GM19397 (cell line): ENCODE results near the gene CNGB1.
"Not testable (repeated sequence)": the region's sequence is repeated elsewhere in the genome, so short reads cannot be mapped to it uniquely, and the experiment has no call there.

Experiments
- ATAC-seq: cut with Tn5 transposase; IDR thresholded peaks from one replicate; pipeline ENCODE4 v1.9.1; 2021; ENCODE audit warnings: mild to moderate bottlenecking, moderate library complexity; ENCODE audit not compliant: unreplicated experiment

CNGB1 gene

DNA sequence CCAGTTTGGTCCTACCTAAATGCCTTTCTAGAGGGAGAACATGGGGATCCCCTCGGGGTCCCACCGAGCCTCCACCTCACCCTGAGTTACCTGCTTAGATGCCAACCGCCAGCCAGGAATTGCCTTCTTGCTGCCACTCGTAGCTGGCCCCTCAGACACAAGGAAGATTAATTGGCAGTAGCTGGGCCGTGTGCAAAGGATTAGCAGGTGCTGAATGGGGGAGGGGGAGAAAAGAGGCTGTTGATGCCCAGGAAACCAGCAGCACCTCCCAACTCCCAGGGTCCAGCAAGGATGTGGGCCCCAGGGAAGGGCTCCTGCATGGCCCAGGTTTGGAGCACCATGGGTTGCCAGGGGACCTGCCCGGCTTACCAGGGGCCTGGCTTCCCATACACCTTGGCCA lies at the start of gene CNGB1:
CNGB1 (minus strand) TSS at position 159 of the 400 bp plus-strand sequence. CDS start 3,842 bp downstream, outside the sequence.
- no peak for ATAC-seq

DNA sequence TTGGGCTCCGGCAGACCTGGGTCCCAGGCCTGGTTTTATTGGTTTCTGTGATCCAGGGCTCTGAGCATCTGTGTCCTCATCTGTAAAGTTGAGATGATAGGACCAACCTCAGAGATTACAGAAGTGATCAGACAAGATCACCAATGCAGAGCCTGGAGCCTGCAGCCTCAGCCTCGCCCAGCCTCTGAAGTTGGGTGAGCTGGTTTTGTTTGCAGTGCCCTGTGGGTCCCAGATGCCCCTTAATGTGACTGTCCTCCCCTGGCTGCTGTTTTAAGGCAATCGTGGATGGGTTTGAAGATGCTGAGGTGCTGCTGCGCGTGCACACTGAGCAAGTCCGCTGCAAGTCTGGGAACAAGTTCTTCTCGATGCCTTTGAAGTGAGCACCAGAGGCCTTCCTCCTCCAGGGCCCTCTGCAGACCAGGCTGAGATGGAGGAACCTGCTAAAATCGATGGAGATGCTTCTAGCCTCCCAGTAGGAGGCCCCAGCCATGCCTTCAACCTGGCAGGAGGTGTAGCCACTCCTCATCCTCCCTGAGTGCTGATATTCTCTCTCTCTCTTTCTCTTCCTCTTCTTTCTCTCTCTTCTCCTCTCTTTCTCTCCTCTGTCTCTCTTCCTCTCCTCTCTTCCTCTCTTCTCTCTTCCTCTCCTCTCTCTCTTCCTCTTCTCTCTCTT lies 49.1 kb upstream of the CNGB1 start:
- ATAC-seq = no peak

DNA sequence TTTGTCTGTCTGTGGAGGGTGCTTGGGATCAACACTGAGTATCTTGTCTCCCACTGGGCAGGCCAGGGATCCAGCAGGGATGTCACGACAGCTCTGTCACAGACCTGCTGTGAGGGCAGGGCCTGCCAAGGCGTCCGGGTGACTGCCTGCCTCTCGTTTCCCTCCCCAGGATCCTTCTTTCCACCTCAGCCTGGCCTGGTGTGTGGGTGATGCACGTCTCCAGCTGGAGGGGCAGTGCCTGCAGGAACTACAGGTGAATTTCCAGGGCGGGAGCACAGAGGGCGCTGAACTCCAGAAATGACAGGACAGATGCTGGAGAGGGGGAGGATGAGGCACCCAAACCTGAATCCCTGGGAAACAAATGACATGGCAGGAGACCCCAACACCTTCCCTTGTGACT lies 47.9 kb upstream of the CNGB1 start:
- no peak for ATAC-seq

DNA sequence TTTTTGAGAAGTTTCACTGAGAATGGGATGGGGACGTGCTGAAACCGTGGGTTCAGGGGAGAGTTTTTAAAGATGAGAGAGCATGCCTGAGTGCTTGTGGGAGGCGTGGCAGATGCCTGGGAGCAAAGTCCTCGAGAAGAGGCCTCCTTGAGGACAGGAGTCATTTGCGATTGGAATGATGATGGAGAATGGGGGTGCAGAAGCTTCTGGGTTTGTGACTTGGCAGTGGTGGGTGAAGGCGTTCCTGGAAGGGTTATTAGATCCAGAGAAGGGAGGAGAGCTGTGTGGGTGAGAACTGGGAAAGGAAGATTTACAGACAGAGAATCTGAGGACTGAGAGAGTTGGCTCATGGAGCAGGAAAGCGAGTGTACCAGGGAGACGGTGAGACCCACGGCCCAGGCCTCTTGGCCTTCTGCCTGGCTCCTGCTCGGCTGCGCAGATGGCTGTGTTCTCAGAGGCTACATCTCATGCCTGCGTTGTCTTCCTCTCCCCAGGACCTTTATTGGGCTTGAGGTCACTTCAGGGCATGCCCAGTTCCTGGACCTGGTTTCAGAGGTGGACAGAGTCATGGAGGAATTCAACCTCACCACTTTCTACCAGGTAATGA lies 46.0 kb upstream of the CNGB1 start:
- ATAC-seq = no peak

DNA sequence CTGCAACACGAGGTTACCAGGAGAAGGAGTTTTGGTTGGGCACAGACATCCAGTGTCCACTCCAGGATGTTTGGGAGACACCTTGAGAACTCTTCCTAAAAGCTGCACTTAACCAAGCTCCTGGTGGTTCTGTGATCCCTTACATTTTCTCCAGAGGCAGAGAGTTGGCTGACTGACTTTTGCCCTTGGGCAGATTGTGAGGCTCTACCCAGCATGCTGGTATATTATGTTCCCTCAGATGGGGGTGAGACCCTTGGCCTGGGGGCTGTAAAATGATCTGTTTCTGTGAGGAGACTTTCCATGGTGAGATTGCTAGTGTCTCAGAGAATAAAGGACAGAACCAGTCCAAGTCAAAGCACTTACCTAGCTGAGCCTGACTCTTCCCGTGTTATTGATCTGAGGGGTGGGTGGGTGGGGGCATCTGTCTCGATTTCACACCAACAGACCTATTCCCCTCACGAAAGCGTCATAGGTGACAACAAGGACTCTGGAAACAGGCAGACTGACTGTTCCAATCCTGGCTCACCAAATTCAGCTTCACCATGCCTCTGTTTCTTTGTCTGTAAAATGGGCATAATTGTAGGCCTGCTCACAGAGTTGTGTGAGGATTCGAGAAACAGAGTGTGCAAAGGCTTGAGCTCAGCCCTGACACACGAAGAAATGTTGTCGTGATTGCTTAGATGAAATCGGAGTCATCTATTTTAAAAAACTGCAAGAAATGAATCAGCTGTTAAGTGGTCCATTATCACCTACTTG lies 42.5 kb upstream of the CNGB1 start:
- no peak for ATAC-seq

DNA sequence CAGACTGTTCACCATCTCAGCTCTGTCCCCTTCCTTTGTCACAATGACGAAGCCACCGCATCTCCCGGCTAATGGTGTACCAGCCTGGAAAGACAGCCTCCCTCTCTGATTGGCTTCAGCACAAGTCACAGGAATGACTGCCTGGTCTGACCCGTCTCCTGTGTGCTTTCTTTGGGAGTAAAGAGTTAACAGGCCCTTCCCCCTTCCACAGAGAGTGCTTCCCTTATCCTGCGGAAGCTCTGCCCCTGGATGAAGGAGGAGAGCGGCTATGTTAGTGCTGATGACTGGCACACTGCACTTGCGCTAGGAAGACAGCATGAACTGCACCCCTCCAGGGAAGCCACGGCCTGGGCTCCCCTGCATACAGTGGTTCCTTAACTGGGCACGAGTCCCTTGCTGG lies 41.6 kb upstream of the CNGB1 start:
- ATAC-seq = no peak

DNA sequence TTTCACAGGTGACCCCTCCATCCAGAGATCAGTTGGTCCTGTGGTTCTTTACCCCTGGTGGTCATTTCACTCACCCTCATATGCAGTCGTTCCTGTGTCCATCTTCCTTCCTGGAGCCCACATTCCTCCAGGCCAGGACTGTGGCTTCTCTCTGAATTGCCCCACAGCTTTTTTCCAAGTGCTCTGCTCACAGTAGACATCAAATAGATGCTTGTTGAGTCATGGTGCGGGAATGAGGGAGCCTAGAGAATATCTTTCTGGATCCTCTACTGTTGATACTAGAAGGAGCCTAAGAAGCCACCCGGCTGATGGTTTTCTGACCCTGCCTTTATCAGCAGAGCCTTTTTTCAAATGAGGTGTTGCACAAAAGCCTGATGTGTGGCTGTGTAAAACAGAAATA lies 40.7 kb upstream of the CNGB1 start:
- ATAC-seq = no peak

DNA sequence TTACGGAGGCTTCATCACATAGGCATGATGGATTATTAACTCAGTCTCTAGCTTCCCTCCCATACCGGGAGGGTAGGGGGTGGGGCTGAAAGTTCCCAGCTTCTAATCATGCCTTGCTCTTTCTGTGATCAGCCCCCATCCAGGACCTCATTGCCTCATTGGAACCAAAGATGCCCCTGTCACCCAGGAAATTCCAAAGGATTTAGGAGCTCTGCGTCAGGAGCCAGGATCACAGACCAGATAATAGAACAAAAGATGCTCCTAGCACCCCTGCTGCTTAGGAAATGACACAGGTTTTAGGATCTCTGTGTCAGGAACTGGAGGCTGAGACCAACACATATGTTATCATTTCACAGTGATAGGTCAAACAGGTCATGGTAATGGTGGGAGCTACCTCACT lies 40.0 kb upstream of the CNGB1 start:
- no peak for ATAC-seq

DNA sequence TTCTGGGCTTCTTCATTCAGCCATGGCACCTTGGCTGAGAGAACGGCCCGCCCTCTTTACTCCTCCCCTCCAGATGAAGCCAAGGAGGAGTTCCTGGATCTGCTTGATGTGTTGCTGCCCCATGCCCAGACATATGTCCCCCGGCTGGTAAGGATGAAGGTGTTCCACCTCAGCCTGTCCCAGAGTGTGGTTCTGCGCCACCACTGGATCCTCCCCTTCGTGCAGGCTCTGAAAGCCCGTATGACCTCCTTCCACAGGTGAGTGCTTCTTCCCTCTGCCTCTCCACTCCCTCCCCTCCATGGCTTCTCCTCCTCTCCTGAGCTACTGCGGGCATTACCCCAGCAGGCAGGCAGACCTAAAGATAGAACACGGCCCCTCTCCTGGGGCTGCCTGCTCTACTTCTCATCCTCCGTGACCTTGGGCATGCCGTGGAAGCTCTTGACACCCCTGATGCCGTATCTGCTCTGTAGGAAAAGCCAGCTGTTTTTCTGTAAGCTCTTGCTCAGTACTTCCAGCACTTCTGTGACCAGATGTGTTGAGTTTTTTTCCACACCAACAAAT lies 39.0 kb upstream of the CNGB1 start:
- ATAC-seq = no peak

DNA sequence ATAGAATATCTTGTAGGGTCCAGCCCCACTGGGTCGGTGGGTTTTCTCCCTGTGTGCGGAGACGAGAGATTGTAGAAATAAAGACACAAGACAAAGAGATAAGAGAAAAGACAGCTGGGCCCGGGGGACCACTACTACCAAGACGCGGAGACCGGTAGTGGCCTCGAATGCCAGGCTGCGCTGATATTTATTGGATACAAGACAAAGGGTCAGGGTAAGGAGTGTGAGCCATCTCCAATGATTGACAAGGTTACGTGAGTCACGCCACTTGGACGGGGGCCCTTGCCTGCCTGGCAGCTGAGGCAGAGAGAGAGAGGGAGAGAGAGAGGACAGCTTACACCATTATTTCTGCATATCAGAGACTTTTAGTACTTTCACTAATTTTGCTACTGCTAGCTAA lies 33.8 kb upstream of the CNGB1 start:
- ATAC-seq = not testable (repeated sequence)

DNA sequence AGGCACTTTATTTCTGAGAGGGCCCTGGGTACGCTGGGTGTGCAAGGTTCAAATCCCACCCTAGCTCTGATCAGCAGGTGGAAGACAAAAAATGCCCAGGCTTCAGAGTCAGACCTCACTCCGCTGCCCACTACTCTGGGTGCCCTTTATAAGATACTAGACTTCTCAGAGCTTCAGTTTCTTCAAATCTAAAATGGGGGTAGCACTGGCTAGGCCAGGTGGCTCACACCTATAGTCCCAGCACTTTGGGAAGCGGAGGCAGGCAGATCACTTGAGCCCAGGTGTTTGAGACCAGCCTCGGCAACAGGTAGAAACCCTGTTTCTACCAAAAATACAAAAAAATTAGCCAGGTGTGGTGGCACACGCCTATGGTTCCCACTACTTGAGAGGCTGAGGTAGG lies 32.0 kb upstream of the CNGB1 start:
- ATAC-seq = no peak

DNA sequence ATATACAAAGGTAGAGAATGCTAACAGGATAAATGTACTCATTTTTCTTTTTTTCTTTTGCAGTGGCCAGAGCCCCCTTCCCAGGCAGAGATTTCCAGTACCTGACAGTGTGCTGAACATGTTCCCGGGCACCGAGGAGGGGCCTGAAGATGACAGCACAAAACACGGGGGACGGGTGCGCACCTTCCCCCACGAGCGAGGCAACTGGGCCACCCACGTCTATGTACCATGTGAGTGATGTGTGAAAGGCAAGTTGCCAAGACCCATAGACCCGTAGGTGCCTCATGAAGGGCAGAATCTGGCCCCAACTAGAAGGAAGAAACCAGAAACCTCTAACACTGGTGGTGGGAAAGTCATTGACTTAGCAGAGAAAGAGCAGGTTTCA lies 31.5 kb upstream of the CNGB1 start:
- ATAC-seq = no peak

DNA sequence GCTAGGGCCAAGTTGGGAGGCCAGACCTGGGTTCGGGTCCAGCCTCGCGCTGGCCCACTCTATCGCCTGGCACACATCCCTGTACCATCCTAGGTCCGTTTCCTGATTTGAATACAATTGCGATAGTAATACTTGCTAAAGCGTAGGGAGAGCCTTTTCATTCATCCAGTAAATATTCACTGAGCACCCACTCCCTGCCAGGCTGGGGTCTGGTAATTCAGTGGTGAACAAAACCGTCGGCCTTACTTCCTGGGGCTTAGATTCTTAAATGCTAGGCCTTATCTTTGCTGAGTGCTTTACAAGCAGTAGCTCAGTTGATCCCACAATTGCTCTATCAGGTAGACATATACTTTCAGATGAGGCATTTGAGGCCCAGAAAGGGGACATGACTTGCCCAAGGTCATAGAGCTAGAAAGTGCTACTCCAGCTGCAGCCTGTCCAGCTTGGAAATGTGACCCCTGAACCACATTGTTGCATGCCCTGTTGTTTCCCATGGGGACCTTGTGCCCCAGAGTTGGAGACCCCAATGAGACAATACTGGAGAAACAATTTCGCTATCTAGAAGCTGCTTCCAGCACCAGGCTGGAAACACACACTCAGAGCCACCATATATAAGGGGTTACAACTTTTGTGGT lies 31.0 kb upstream of the CNGB1 start:
- ATAC-seq = no peak

DNA sequence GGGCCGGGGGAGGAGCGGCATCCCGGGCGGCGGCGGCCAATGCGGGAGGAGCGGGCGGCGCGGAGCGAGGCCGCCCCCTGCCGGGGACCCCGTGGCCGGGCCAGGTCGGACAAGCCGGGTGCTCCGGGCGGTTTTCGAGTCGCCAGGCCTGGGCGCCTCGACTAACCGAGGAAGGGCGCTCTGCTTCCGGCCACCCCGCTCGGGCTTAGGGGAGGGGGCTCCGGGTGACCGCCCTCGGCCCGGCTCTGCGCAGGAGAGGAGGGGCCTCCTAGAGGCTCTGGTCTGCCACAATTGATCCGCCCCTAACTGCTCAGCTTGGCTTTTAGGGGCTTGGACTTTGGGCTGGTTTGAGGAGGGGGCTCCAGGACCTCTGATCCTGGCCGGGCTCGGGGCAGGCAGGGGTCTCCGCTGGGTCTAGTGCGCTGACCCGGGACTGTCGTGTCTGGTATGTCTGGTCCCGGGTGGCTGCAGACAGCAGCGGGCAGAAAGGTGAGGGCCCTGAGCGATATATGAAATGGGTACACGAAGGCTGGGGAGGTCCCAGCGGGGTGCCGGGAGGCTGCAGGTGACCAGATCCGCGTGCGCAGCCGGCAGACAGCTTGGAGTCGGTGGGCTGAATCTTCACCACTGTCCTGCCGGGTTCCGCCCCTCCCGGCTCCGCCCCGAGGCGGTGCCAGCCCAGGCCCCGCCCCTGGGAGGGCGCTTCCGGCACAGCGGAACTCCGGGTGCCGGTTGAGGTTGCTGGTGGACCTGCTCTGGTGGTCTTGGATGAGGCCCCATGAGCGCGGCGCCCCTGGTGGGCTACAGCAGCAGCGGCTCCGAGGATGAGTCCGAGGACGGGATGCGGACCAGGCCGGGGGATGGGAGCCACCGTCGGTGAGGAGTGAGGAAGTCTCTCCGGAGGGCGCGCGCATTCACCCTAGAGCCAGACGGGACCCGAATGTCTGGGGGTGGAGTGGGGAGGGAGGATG lies 30.1 kb upstream of the CNGB1 start, which contains the start of gene USB1:
USB1 (plus strand) TSS at position 702 of the 971 bp plus-strand sequence; CDS start at position 779, 77 bp downstream.
- peak; percentile 77 for ATAC-seq

DNA sequence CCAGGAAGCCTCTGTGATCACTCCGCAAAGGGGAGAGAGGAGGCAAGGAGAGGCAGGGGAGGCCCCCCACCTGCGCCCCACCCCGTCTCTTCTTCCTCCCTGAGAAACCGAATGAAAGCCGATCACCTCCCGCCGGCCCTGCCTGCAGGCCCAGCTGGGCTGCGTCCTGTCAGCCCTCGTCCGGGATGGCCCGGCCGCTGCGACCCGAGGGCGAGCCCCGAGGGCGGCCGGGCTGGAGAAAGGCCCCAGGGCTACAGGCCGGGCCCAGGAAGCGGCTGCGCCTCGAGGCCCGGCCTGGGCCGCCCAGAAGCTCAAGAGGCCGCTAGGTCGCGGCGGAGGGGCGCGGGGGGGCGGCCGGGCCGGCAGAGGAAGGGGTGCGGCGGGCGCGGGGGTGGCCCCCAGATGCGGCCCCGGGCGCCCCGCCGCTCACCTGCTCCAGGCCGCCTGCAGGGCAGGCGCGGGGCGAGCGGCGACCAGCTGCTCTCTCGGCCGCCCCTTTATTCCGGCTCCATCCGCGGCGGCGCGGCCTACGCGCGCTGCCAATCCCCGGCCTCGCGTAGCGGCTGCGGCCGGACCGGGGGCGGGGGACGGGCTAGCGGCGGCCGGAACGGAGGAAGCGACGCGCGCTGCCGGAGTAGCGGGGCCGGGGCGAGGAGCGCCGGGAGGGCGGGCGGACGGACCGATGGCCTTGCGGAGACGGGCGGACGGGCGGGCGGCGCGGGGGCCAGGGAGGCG lies 29.2 kb upstream of the CNGB1 start, which contains the start of gene ZNF319:
ZNF319 (minus strand) TSS at position 702 of the 735 bp plus-strand sequence. CDS start 2,407 bp downstream, outside the sequence.
- ATAC-seq = peak; percentile 25

DNA sequence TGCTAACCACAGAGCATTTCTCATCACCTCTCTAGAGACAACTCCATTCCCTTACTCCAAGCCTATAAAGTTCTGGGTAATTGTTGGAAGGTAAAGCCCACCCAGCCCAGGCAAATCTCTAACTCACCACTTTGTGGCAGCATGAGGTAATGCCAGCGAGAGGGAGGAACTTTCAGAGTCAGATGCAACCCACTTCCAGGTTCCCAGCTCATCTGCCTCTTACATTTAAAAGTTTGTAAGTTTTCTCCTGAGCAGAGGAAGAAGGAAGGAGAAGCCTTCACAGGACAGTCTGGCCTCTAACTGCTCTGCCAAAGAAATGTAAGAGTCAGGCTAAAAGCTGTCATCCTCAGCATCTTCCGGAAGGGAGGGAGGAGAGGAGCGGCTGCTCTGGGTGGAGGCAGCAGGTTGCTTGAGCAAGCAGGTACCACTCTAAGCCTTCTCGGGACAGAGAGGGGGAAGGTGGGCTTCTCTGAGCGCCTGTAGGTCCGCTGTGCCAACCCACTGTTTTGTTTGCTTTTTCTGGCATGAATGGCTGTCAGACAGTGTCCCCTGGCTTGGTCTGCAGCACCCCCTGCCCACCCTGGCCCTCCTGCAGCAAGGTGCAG lies 28.5 kb upstream of the CNGB1 start:
- no peak for ATAC-seq

DNA sequence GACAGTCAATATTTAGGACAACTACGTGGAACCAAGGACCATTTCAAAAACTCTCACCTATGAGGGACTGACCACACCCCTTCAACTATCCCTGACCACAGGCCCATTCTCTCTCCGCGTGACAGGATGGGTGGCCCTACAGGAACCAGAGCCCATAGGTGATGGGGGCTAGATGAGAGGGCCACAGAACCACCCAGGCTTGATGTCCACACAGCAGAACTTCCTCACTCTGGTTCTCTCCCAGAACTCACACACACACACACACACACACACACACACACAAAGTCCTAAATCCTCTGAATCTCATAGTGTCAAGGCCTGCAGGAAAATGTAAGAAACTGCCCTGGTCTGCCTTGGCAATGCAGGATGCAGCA lies 28.1 kb upstream of the CNGB1 start:
- ATAC-seq = no peak

DNA sequence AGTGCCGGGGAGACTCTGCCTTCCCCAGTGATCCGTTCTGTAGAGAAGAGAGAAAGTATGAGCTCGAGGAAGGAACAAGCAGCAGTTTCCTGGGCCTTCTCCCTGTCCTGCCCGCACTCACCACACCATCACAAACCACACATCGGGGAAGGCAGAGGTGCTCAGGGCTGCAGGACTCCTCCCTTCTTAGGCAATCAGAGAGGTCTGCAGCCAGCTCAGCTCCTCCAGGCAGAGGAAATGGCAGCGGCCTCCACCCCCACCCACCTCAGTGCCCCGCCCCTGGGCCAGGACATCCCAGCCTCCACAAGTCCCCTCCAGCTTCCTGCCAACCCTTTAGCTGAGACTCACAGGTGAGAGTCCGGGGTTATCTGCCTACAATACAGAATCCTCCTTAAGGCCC lies 27.6 kb upstream of the CNGB1 start:
- no peak for ATAC-seq
